Stimulated activated CD8-positive, alpha-beta memory T cell treated with anti-CD3 and anti-CD28 coated beads, Interleukin-15, amount 100 ng/mL, for 4 hours (primary cell): Measurements from ENCODE around the gene KATNIP.

ENCODE experiments used
- DNase-seq, 2 donors: peaks; one replicate each; pipeline ENCODE4 v3.0.0-alpha.2; 2020; ENCODE audit warnings: low read depth in 2 of 2

KATNIP gene

GRCh38 chr16:27549746-27550581 lies at the start of gene KATNIP, which contains the start of gene GTF3C1:
KATNIP (plus strand) TSS chr16:27550144; CDS start chr16:27550171, 27 bp downstream.
GTF3C1 (minus strand) TSS chr16:27549913; CDS start chr16:27549890, 23 bp downstream.
- DNase-seq, result peak; percentile 100

- DNase-seq, result no peak
Measured at GRCh38 chr16:27500801-27501200, 49.1 kb upstream of the KATNIP start.

GRCh38 chr16:27503662-27504061 lies 46.3 kb upstream of the KATNIP start:
- no peak for DNase-seq

GRCh38 chr16:27505297-27506236 lies 44.4 kb upstream of the KATNIP start:
- DNase-seq, result no peak

- DNase-seq, result no peak
Measured at GRCh38 chr16:27506771-27507170, 43.2 kb upstream of the KATNIP start.

- no peak for DNase-seq
Measured at GRCh38 chr16:27508476-27508875, 41.5 kb upstream of the KATNIP start.

GRCh38 chr16:27511657-27512448 lies 38.1 kb upstream of the KATNIP start:
- no peak for DNase-seq

- no peak for DNase-seq
Measured at GRCh38 chr16:27514806-27515205, 35.1 kb upstream of the KATNIP start.

GRCh38 chr16:27515874-27516353 lies 34.0 kb upstream of the KATNIP start:
- no peak for DNase-seq

- no peak for DNase-seq
Measured at GRCh38 chr16:27516365-27516764, 33.6 kb upstream of the KATNIP start.

- DNase-seq, result no peak
Measured at GRCh38 chr16:27517664-27518063, 32.3 kb upstream of the KATNIP start.

- DNase-seq, result no peak
Measured at GRCh38 chr16:27518226-27518625, 31.7 kb upstream of the KATNIP start.

GRCh38 chr16:27520982-27521673 lies 28.8 kb upstream of the KATNIP start:
- no peak for DNase-seq

- DNase-seq, result no peak
Measured at GRCh38 chr16:27522173-27522707, 27.7 kb upstream of the KATNIP start.

GRCh38 chr16:27526180-27526579 lies 23.8 kb upstream of the KATNIP start:
- no peak for DNase-seq

GRCh38 chr16:27528294-27528693 lies 21.6 kb upstream of the KATNIP start:
- DNase-seq, result no peak

- DNase-seq, result no peak
Measured at GRCh38 chr16:27529962-27530361, 20.0 kb upstream of the KATNIP start.

GRCh38 chr16:27531186-27531585 lies 18.8 kb upstream of the KATNIP start:
- no peak for DNase-seq

- no peak for DNase-seq
Measured at GRCh38 chr16:27531826-27532800, 17.8 kb upstream of the KATNIP start.
